ENCODE results near the gene KLHL6.

The KLHL6 gene

DNA sequence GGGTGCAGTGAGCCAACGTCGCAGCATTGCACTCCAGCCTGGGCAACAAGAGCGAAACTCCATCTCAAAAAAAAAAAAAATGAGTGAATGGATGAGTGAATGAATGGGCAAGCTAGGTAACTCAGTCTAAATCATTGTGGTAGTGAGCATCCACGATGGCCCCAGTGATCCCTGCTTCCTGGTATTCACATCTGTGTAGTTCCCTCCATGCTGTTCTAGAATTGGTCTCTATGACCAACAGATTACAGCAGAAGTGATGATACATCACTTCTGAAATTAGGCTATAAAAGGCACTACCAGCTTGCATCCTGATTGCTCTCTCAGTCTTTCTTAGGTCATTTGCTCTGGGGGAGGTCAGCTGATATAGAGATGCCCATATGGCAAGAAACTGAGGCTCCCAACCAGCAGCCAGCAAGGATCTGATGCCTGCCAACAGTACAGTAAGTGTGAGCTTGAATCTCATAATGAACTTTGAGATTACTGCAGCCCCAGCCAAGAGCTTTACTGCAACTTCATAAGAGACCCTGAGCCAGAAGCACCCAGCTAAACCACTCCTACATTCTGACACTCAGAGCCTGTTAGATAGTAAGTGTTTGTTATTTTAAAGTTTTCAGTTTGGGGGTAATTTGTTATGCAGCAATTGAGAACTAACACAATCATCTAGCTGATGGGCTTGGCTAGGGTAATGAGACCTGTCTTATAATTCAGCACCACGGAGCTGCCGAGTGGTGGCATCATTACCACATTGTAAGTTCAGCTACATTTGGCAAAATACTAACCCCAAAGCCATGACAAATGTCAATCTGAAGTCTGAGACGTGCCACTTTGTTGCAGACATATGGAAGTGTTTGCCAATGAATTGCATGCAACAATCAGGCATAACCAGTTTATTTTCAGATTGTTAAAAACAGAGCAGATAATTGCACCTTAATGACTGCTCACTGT is 53.0 kb downstream of the KLHL6 start:
- no peak for DNase-seq

DNA sequence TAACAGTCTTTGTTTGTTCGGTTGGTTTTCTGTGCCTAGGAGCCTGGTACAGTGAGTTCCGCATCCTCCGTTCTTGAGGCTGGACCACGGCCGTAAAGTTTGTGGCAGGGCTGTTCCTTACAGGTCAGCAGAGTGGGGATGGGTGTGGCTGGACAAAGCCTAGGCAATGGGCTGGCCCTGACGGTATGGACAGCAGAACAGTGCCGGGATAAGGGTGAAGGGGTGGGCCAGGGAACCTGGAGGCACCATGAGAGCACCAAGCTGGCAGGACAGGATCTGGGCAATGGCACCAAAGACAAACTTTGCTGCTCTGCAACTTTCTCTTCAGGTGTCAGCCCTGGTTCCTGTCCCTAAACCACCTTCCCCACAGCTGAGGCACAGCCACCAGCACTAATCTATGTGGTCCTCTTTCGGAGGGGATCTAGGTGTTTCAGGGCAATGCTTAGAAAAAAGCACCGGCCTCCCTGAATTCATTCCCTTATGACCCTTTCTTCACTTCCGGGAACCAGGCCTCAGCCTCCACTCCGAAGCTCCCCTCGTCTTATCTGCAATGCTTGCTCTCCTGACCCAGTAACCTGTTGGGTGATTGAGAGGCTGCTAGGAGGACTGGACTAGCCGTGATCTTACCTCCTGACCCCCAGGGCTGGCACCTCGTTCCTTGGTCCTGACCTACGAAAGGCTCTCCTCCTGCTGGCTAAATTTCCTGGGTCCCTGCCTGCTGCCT is 54.4 kb downstream of the KLHL6 start:
- DNase-seq = no peak

DNA sequence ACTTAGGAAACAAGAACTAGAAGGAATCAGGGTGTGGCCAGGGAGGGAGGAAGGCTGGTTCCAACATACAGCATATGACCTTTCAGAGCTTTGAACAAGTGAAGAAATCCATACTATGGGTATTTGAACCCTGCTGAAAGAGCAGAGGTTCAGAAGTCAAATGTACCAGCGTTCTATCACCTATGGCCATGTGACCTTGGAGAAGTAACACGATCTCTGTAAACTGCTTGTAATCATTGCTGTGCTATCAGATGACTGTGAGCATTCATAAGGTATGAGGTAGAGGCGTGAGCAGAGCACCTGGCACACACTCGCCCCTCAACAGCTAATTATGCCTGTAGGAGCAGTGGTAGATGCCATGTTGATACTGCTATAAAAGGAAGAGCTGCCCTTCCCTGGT is 55.2 kb downstream of the KLHL6 start:
- no peak for DNase-seq

DNA sequence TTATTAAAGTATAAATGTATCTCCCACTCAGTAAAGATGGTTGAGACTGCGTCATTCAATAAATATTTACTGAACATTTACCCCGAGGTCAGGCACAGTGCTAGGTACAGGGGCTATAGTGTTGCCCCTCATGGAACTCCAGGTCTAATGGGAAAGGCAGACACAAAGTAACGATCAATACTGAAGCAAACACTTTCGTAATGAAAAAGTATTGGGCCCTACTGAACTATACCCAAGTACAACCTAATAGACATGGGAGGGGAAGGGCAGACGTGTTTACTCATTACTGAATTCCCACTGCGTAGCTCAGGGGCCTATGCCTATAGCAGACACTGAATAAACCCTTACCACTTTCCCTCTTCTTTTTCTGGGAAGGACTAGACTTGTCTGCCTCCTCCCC is 56.9 kb downstream of the KLHL6 start:
- no peak for DNase-seq

DNA sequence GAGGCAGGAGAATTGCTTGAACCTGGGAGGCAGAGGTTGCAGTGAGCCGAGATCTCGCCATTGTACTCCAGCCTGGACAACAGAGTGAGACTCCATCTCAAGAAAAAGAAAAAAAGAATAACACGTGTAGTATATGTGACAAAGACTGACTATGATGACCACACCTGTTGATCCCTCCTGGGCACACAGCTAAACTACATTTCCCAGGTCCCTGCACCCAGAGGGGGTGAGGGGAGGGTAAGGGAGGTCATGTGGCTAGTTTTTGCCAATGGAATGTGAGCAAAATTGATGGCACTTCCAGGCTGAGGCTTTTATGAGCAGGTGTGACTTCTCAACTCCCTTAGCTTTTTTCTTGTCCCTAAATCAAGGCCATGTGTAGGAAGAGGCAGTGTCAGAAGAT is 58.2 kb downstream of the KLHL6 start:
- DNase-seq = no peak

DNA sequence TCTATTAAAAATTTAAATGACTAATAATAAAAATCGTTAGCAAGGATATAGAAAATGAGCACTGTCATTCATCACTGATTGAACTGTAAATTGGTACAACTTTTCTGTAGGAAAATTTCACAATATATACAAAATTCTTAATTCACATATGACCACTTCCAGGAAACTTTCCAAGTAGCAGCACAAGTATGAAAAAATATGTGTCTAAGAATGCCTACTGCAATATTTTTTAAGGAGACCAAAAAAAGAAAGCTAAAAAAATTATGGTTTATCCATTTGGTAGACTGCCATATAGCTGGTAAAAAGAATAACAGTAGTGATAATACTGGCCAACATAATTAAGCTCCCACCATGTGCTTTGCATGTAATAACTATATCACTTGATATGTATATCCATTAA is 59.2 kb downstream of the KLHL6 start:
- DNase-seq = no peak

DNA sequence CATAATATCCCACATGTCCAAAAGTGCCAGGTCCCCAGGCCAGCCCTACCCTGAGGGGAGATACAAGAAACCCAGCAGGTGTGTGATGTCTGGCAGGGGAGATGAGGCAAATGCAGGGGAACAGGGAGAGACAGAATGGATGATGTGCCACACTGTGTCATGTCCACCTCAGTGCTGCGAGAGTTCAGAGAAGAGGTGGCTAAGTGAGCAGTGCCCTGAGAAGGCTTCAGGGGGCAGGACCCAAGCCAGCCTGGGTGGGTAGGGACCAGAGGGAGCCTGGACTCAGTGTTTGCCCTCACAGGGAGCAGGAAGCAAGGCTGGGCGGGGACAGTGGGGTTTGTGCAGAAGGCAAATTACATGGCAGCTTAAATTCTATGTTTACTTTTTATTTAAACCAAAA is 61.2 kb downstream of the KLHL6 start:
- no peak for DNase-seq

DNA sequence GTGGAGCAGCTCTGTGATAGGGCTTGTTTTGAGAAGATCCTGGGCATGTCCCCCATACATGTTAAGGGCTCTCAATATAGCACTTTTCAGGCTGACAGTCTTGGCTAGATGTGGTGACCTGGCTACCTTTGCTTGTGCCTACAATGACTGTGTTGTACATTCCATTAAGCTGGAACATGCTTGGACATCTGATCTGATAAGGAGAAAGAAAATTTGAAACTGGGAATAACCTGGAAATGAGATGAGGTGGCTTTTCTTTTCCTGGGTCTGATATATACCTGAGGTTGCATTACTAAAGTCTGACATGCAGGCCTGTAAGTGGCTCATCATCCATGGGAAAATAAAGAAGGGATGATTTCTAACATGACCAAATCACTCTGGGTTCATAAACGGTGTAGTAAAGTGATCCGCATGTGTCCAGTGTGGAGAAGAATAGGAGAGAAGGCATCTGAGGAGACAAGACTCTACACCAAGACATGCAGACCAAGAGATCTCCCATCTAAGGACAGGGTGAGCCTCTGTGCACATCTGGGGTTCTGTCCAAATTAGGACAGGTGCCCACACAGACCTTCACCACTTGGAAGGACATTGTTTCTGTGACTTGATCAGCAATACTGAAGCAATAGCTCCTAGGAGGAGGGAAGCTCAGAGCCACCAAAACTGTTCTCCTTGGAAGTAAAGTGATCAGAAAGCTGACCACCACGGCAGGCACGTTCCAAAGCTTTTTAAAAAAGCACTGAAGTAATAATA is 62.0 kb downstream of the KLHL6 start:
- no peak for DNase-seq

DNA sequence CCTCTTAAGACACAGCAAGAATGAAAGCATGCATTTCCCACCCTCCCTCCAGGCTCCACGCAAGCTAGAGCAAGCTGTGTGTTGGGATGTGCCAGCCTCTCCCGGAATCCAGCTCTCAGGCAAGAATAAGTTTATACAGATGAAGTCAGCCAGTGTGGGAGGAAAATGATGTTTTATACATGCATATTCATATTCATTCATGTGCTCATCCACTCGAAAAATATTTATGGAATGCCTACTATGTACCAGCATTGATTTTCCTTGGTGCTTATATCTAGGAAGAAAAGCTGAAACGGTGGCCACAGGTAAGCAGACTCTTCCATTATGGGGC is 62.7 kb downstream of the KLHL6 start:
- no peak for DNase-seq

DNA sequence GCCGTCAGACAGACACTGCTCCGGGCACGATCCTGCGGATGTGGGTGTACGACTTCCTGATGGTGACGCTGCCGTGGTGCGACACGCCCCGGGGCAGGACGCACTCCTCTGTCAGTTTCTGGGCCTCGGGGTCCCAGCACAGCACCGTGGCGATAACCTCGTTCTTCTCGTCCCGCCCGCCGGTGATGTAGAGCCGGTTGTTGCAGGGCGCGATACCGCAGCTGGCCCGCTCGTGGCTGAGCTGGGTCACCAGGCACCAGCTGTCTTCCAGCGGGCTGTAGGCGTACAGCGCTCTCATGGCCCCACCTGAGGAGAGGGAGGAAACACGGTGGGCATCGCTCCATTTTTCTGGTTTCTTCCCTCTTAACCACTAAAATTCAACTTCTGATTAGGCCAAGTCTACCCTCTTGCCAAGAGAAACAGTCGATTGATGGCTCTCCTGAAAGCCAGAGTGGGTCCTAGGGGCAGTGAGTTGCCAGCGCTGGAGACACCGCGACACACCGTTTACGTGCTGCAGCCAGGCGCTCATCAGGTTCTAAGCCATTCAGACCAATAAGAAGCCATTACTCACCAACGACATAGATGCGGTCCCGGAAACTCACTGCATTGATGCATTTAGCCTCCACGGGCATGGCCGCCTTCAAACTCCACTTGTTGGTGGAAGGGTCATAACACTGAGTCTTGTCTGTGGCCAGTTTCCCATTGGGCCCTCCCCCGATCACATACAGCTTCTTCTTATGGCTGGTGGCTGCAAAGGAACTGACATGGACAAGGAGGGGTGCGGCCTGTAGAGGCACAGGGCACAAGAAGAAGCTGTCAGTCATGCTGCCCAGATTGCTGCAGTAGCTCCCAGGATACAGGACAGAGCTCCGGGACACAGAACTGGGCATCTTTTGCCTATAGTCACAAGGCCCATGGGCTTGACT is 63.3 kb downstream of the KLHL6 start:
- no peak for DNase-seq

DNA sequence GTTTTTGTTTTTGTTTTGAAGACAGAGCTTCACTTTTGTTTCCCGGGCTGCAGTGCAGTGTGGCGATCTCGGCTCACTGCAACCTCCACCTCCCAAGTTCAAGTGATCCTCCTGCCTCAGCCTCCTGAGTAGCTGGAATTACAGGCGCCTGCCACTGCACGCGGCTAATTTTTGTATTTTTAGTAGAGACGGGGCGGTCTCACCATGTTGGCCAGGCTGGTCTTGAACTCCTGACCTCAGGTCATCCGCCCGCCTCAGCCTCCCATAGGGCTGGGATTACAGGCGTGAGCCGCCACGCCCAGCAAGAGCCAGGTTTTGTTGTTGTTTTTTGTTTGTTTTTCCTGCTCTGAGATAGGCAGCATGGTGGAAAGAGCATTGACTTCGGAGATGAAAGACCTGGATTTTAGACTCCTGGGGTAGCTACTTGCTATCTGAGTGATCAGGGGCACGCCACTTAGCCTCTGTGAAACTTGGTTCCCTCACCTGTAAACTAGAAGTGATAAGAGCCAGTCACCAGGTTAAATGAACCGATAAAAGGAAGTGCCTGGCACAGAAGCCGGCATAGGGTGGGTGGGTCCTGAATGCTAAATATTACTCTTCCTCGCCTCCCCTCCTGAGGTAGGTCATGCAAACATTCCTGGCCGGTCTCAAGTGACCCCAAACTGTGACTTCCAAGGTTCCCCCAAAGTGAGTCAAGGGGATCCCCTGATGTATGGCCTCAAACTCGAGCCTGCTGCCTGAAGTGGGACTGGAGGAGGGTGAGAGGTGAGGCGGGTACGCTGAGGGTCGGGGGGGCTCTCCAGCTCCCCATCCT is 64.2 kb downstream of the KLHL6 start:
- DNase-seq = no peak

DNA sequence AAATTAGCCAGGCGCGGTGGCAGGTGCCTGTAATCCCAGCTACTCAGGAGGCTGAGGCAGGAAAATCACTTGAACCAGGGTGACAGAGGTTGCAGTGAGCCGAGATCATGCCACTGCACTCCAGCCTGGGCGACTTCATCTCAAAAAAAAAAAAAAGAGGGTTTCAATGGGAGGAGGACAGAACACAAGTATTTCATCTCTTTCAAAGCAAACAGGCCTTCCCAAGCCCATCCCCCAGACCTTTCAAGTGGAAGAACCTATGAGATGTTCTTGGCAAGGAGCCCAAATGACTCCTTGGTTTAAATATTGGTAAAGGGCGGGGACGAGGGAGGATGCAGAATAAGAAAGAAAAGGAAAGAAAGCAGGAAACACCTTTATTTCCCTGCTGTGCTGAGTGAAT is 64.9 kb downstream of the KLHL6 start:
- DNase-seq = peak in 1 of 2 donors; percentile 9

DNA sequence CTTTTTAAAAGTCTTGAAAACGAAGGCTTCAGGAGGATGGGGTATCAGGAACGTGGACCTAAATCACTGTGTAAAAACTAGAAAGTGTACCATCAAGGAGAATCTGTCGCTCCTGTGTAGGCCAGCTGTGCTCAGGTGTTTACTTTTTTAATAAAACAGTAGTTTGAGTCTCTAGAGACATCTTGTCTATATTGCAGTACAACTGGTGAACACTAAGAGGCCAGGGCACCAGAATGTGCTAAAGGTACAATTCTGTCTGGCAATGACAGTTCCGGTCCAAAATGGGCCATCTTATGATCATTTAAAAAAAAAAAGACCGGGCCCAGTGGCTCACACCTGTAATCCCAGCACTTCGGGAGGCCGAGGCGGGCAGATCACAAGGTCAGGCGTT is 65.3 kb downstream of the KLHL6 start:
- no peak for DNase-seq

DNA sequence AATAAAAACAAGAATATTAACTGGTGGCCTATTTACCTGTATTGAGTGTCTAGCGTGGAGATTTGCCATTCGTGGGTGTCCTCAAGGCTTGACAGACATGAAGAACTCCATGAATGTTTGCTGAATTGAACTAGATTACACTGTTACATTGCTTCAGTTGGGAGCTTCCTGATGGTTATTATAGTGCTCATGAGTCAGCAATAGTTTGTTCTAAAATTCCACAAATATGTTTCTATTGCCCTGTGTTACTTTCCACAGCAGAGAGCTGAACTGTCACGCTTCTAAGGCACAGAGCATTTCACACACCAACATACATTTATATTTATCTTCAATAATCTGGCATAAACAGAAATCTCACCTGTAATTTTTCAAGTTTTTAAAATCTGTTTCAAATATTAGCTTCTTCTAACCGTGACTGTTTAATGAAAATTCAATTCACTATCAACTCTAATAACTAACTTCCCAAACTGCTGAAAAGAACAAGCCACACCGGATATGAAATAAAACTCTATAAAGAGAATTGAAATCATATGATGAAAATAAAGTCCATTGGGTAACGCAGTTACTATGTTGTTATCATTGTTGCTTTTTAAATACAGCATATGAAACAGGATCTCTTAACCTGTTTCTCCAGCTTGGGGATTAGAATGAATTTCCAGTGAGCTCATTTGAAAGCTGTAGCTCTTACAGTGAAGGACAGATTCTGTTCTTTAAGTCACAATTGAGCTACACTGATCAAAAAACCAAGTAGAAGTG is 65.9 kb downstream of the KLHL6 start:
- DNase-seq = no peak

DNA sequence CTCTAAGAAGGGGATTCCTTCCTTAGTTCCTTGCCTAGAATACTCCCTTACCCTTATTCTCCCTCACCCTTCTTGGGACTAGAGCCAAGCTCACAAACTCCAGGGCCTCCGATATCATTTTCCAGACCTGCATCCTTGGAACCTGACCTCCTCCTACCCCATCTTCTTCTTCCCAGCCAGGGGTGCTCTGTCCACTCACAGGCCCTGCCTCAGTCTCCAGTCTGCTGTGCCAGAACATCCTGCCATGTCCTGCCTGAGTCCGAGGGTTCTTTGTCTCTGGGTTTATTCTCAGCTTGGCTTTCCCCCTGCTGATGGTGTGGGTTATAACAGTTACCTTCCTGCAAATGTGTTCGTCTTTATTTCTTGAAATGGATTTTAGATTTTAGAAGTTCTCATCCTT is 67.2 kb downstream of the KLHL6 start:
- DNase-seq = no peak

DNA sequence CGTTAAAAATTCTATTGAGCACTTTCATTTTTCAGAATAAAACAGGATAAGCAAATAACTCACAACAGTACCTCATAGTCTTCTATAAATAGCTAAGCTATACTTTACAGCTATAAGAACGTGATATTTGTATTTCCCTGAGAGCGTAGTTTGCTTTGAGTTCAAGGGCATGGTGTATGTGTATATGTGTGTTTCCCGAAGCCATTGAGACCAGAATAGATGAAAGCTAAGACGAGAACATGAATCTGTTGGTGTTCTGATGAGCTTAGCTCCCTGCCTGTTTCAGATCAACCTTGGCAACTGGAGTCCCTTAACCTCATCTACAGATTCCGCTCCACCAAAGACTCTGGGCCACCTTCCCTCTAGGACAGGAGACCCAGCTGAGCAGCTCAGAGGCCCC is 67.6 kb downstream of the KLHL6 start:
- DNase-seq = no peak

DNA sequence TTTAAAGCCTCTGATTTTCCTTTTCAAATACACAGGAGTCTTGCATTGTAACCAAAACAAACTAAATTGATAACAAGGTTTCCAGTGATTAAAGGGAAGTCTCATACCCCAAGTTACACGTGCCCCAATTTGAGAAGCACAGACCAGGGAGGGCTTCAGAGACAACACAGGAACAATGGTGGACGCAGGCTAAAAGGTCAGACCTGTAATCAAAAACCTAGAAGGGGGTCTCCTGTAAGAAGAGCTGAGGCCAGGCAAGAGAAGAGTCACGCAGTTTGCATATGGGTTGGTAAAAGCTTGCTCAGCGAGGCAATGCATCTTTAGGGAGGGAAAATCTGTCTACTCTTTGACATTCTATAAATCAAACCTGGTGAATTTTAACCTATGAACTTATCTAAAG is 68.5 kb downstream of the KLHL6 start:
- no peak for DNase-seq

DNA sequence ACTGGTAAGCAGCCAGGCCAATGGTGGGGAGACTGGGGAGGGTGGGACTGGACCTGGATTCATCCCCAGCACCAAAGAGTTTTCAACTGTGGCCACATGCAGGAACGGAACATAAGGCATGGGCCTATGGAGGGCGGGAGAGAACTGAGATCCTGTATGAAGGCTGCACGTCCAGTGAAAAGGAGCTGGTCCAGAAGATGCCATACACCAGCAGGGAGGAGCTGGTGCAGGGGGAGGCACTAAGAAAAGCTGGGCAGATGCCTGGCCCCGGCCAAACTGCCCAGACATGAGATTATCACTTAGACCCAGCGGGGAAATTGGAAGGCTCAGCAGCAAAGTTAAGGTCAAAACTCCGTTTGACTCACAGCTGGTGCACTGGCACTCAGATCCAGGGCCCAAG is 69.0 kb downstream of the KLHL6 start:
- DNase-seq = no peak

DNA sequence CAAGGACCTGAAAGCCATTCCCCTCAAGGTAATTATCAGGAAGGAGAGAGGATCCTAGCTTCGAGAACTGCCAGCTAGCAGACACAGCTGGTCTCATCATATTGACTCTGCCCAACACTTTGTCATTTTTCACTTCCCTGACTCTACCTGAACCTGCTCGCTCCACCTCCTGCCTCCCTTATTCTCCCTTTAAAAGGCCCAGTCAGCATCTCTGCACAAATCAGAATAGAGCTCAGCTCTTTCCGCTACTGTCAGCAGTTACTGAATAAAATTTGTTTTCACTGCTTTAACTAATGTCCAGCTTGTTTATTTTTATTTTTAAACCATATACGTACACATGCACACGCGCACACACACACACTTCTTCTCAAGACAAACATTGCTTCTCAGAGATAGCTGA is 69.9 kb downstream of the KLHL6 start:
- no peak for DNase-seq

DNA sequence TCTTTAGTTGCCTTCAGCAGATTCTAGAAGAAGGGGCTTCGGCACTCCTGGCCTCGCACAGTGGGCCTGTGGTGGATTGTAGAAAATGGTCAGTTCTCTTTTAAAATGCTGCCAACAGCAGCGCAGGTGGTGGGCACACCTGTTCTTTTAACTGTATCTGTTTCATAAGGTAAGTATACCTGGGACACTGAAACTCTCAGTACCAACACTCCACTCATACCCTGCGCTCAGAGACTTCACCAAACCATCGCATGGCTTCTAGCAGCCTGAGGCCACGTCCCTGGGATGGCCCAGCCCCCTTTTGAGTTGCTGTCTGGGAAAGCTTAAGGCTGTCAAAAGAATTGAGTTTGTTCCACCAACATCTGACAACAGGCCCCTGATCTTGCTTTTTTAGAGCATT is 70.4 kb downstream of the KLHL6 start:
- no peak for DNase-seq

All from CD4-positive, alpha-beta T cell treated with Interleukin-1 beta for 1 hour (primary cell).